GM10248 (cell line): ENCODE results near the gene PPHLN1.

Experiments
- CTCF ChIA-PET: fragments of 300-600 bp; sonication (Branson Sonifier 250); formaldehyde crosslinking; extraction: SDS; loops from one replicate; lab custom pipeline; 2021; ENCODE audit warnings: antibody characterized with exemption; lab: Yijun Ruan, JAX
- POLR2A ChIA-PET: fragments of 350-650 bp; sonication (Branson Sonifier 250); formaldehyde crosslinking; extraction: SDS; loops from one replicate; lab custom pipeline; 2020; ENCODE audit warnings: antibody characterized with exemption; lab: Yijun Ruan, JAX
- DNase-seq: peaks from one replicate; pipeline ENCODE4 v3.0.0; 2012; ENCODE audit errors: extremely low spot score
- CTCF ChIP-seq: IDR thresholded peaks from 2 replicates; pipeline ENCODE4 v1.5.1; 2012; ENCODE audit warnings: mild to moderate bottlenecking, low read depth; ENCODE audit errors: extremely low read depth, missing control alignments, control extremely low read depth

PPHLN1 gene

GRCh38 chr12:42308390-42308789 lies 17.6 kb upstream of the PPHLN1 start:
- ChIA-PET CTCF (interaction anchor here (1.0 kb wide), 1 partner anchor 35 kb away, joined by 3 read pairs; no protein-coding TSS in a partner anchor), POLR2A (no interaction called here)
- no peak for DNase-seq
- no peak for TF ChIP-seq CTCF

GRCh38 chr12:42309996-42310395 lies 16.0 kb upstream of the PPHLN1 start:
- POLR2A ChIA-PET = no interaction called here

GRCh38 chr12:42315108-42315507 lies 10.9 kb upstream of the PPHLN1 start:
- no peak for TF ChIP-seq CTCF
- POLR2A ChIA-PET = no interaction called here
- DNase-seq = no peak
- CTCF ChIA-PET = interaction anchor here (1.2 kb wide), 1 partner anchor 213 kb away, joined by 3 read pairs; no protein-coding TSS in a partner anchor

More at GRCh38 chr12:42309996-42310395, 16.0 kb upstream of the PPHLN1 start:
- no peak for DNase-seq
- CTCF ChIA-PET = interaction anchor here (1.3 kb wide), 1 partner anchor 8 kb away, joined by 4 read pairs; no protein-coding TSS in a partner anchor
- TF ChIP-seq CTCF = no peak

GRCh38 chr12:42320796-42321195 lies 5.2 kb upstream of the PPHLN1 start:
- DNase-seq = no peak
- POLR2A ChIA-PET = no interaction called here
- no peak for TF ChIP-seq CTCF
- CTCF ChIA-PET = interaction anchor here (2.1 kb wide), 1 partner anchor 11 kb away, joined by 8 read pairs; no protein-coding TSS in a partner anchor

GRCh38 chr12:42322567-42322966 lies 3.4 kb upstream of the PPHLN1 start:
- no peak for TF ChIP-seq CTCF
- DNase-seq = no peak
- ChIA-PET POLR2A (no interaction called here), CTCF (interaction anchor here (1.1 to 2.1 kb wide), 4 partner anchors 9 to 49 kb away, joined by 3 to 8 read pairs (median 3); no protein-coding TSS in a partner anchor)

- ChIA-PET POLR2A (interaction anchor here (0.7 kb wide), 1 partner anchor 352 kb away, joined by 3 read pairs; no protein-coding TSS in a partner anchor), CTCF (interaction anchor here (1.2 to 1.4 kb wide), 2 partner anchors 8 to 48 kb away, joined by 3 to 5 read pairs; no protein-coding TSS in a partner anchor)
- DNase-seq = no peak
- TF ChIP-seq CTCF = no peak
Observed at GRCh38 chr12:42323856-42324255, 2.1 kb upstream of the PPHLN1 start.
